ENCODE results near the gene PTPRM.

PTPRM gene

DNA sequence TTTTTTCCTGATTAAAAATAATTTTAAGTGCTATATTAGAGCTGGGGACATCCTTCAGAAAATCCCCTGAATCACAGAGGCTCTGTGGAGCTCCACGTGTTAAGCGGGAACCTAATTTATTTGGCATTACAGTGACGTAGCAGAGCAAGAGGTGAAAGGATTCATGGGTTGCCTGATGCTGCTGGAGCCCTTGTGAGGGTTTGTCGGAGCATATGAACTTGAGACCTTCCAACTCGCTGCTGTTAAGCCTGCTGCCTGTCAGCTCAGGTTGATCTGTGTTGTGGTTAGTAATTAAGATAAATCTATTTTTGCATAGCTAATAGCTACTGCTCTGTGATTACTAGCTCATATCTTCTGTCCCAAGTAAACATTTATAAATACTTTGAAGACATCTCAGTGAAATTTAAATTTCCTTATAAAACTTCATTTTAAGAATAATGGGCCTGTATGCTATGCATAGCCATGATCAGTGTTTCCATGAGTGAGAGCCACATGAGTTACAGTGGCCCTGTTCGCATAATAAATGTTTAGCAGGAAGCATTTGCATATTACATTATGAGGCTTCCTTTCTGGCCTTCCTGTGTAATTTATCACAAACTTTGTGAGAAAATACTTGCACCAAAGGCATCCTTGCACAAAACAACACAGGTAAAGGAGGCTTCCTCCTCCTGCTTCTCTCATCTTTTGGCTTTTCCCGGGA is 438.9 kb downstream of the PTPRM start:
- no peak for DNase-seq (ENCODE audit: low read depth)

GRCh38 chr18:8006979-8007378 is 439.9 kb downstream of the PTPRM start:
- no peak for DNase-seq (ENCODE audit: low read depth)

- no peak for DNase-seq (ENCODE audit: low read depth)
These were observed 440.9 kb downstream of the PTPRM start for GRCh38 chr18:8008033-8008432.

- no peak for DNase-seq (ENCODE audit: low read depth)
These were observed 444.2 kb downstream of the PTPRM start for GRCh38 chr18:8011361-8011760.

- no peak for DNase-seq (ENCODE audit: low read depth)
These were observed 444.8 kb downstream of the PTPRM start for GRCh38 chr18:8011906-8012305.

- DNase-seq (ENCODE audit: low read depth), result no peak
These were observed 451.7 kb downstream of the PTPRM start for GRCh38 chr18:8018701-8019331.

- DNase-seq (ENCODE audit: low read depth), result no peak
These were observed 452.5 kb downstream of the PTPRM start for GRCh38 chr18:8019600-8019999.

GRCh38 chr18:8020132-8020846 is 453.2 kb downstream of the PTPRM start:
- no peak for DNase-seq (ENCODE audit: low read depth)

DNA sequence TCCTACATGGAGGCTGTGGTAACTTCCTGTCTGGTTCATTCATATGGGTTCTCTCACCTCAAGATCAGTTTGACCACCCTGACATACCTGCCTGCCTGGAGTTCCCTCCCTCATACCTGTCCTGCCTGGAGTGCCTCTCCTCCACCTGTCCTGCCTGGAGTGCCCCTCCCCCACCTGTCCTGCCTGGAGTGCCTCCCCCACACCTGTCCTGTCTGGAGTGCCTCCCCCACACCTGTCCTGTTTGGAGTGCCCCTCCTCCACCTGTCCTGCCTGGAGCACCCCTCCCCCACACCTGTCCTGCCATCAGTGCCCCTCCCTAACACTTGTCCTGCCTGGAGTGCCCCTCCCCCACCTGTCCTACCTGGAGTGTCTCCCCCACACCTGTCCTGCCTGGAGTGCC is 461.9 kb downstream of the PTPRM start:
- DNase-seq (ENCODE audit: low read depth), result no peak

GRCh38 chr18:8029731-8030130 is 462.6 kb downstream of the PTPRM start:
- DNase-seq (ENCODE audit: low read depth), result no peak

DNA sequence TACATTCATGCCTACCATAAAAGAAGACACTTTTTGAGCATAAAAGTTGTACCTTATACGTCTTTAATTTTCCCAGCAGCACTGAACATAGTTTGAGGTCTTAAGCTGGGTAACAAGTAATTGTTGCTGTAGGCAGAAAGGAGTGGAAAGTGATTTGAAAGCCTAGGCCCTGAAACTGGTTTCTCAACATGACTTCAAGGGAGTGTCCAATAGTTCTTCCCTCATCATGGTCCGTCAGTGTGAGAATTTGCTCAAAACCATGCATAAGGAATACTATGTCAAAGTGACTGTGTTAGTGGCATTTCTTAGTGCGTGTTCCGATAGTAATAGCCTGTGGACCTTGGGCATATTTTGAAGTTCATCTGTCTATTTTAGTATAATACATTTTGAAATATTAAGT is 463.1 kb downstream of the PTPRM start:
- DNase-seq (ENCODE audit: low read depth), result no peak

DNA sequence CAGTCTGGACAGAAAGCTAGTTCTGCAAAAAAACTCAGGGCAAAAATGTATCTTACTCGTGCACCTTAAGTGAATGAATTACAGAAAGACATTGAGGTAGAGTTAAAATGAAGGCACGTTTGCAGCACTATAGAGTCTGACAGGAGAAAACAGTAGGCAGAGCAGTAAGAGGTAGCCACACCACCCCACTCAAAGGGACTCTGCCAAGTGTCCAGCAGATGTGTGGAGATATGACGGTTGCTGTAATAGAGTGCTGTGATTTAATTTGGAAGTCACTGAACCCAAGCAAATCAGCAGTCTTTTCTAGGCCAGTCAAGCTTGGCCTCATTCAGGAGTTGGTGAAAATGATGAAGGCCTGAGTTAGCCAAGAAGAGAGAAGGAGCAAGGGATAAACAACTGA is 464.4 kb downstream of the PTPRM start:
- no peak for DNase-seq (ENCODE audit: low read depth)

DNA sequence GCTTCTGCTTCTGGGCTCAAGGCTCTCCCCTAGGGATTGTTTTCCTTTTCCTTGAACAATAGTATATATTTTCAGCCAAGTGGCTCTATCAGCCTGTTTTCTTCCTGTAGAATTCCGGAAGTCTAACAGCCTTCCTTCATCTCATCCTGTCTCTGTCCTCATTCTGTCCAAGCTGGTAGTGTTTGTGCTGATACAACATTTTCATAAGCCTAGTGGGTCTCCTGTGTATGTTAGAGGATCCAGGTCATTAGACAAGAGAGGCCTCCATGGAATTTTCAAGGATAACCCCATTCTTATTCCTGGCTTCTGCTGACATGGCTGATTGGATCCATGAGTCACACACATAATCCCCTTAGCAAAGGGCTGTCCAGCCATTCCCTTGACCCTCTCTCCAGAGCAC is 467.6 kb downstream of the PTPRM start:
- DNase-seq (ENCODE audit: low read depth), result no peak

GRCh38 chr18:8036551-8036950 is 469.4 kb downstream of the PTPRM start:
- no peak for DNase-seq (ENCODE audit: low read depth)

- DNase-seq (ENCODE audit: low read depth), result no peak
These were observed 470.2 kb downstream of the PTPRM start for GRCh38 chr18:8037296-8037695.

DNA sequence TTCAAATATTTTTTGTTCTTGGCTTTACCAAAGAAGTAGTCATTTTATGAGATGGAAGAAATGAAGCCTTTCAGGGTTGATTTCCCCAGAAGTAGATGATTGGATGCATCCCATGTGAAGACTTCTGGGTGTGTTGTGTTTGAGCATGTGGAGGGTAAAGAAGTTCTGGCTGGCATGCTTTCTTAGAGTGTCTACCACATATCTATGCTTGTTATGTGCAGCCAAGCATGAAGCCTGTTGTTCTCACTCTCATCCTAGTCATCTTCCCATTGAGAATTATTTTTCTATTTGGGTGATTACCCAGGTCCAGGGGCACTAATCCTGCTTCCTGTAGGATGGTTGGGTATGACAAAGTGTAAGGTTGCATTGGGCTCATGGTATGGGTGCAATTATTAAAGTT is 472.9 kb downstream of the PTPRM start:
- no peak for DNase-seq (ENCODE audit: low read depth)

GRCh38 chr18:8041526-8042111 is 474.5 kb downstream of the PTPRM start:
- no peak for DNase-seq (ENCODE audit: low read depth)

DNA sequence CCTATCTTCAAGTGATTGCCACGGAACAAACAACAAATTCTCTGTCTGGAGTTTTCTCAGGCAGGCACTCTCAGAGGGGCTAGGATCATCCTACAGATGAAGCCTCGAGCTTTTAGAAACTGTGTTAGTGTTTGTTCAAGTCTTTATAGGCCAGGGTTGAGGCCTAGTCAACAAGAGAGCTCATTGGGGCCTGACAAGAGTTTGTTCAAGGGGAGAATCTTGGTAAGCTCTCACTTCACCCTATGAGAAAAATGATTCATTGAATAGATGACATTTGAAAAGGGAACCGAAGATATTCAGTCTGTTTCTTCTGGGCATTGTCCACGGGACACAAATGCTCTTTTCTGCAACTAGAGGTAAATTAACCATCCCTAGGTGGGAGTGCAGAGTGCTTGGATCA is 476.9 kb downstream of the PTPRM start:
- DNase-seq (ENCODE audit: low read depth), result no peak

DNA sequence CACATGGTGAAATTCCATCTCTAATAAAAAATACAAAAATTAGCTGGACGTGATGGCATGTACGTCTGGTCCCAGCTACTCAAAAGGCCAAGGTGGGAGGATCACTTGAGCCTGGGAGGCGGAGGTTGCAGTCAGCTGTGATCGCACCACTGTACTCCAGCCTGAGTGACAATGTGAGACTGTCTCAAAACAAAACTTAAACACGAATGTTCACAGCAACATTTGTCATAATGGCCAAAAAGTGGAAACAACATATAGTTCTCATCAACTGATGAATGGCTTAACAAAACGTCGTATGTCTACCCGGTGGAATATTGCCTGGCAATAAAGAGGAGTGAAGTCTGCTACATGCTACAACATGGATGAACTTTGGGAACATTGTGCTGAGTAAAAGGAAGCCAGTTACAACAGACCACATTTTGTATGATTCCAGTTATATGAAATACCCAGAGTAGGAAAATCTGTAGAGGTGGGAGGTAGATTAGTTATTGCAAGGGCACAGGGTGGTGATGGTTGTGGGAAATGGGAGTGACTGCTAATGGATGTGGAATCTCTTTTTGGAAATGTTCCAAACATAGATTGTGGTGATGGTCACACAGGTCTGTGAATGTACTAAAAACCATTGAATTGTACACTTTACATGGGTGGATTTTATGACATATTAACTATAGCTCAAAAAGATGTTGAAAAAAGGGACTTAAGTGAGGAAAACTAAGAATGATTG is 478.2 kb downstream of the PTPRM start:
- DNase-seq (ENCODE audit: low read depth), result no peak

- DNase-seq (ENCODE audit: low read depth), result no peak
These were observed 478.8 kb downstream of the PTPRM start for GRCh38 chr18:8045884-8046281.

GRCh38 chr18:8046441-8046840 is 479.3 kb downstream of the PTPRM start:
- DNase-seq (ENCODE audit: low read depth), result no peak

DNA sequence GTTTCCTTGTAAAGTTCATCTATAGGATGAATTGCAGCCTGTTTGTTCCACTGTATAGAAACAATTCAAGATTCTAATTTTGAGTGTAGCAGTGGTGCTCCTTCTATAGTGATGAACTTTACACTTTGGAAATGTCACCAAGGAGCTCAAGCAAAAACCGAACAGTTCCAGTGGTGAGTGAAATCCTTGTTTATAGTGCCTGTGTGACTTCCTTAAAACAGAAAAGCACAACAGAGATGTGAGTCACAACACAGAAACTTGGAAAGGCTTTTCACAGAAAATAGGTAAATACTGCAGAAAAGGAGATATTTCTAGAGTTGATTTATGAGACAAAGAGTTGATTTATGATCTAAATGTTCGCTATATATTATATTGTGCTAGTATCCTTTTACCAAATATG is 482.0 kb downstream of the PTPRM start:
- no peak for DNase-seq (ENCODE audit: low read depth)

Measured in activated T-cell treated with anti-CD3 and anti-CD28 coated beads for 48 hours (primary cell).